ENCODE data around the gene LRFN4.

Gene LRFN4

GRCh38 chr11:66845876-66846212, 11.0 kb upstream of the LRFN4 start:
- DNase-seq: no peak

DNA sequence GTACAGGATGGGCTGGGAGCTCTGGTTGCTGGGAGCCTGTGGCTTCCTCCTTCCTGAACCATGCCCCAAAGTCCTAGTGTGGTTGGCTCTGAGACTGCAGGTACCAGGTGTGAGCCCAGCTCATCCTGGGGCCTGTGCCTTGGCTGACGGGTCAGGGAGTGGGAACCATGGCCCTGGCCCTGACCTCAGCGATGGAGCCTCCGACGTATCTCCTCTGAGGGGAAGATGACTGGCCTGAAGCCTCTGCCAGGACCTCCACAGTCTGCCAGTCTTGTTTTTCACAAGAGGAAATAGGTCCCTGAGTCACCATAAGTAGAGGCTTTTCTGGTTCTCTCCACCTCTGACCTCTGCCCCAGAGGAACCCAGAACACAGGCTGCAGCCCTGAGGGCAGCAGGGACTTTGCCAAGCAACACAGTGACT, 10.2 kb upstream of the LRFN4 start:
- no peak for DNase-seq

GRCh38 chr11:66847461-66848232, 9.2 kb upstream of the LRFN4 start:
- DNase-seq: no peak

DNA sequence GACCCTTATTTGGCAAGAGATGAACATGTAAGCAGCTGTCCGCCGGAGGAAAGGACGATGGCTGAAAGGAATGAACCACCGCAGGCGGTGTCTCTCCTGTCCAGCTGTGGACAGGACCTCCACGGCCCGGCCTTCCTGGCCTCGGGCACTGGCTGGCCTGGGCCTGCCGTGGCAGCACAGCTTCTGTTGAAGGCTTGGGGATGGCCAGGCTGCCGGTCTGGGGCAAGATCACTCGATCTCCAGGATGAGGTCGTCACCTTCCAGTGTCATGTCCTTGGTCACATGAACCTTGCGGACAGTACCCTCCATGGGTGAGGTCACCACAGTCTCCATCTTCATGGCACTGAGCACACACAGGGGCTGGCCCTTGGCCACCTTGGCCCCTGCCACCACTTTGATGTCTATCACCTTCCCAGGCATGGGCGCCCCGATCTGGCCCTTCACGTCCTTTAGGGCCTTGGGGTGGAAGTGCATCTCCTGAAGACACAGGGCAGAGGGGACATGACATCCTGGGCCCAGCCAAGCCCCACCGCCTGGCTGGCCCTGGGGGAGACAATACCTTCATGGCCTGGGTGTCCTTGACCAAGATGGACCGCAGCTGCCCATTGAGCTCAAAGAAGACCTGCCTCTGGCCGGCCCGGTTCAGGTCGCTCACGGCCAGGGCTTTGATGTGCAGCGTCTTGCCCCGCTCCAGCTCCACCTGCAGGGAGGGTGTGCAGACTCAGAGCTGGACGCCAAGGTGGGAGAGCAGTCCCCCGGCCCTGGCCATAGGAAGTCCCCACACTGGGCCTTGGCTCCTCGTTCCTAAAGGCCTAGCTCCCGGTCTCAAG, 8.0 kb upstream of the LRFN4 start:
- no peak for DNase-seq

GRCh38 chr11:66849501-66850234, 7.2 kb upstream of the LRFN4 start:
- no peak for DNase-seq

DNA sequence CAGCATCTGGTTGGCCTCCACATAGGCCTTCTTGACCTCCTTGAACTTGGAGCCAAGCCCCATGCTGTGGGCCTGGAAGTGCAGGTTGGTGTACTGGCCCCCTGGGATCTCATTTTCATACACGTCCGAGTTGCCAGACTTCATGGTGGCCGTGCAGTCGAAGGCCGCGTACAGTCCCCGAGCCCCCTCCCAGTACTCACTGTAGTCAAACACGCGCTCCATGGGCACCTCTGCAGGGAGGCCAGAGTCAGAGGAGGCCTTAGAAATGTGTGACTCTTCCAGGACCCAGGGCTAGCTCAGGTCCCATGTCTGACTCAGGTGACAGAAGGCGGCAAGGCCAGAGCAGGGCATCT, 6.7 kb upstream of the LRFN4 start:
- no peak for DNase-seq

GRCh38 chr11:66850588-66851238, 6.2 kb upstream of the LRFN4 start:
- no peak for DNase-seq

DNA sequence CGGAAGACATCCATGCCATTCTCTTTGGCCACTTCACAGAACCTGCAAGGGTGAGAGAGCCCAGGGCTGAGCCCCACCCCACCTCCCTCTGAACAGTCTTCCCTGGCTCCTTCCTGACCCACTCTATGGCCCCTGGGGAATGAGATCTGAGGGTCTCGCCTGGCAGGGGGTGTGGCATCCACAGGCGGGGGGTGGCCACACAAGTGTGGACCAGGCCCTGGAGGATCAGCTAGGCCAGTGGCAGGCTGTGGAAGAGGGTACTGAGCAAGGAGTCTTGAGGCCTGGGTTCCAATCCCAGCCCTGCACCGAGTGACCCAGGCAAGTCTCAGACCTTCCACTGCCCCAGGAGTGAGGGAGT, 5.6 kb upstream of the LRFN4 start:
- DNase-seq: no peak

- DNase-seq: no peak
These were observed 5.0 kb upstream of the LRFN4 start for GRCh38 chr11:66851698-66852465.

DNA sequence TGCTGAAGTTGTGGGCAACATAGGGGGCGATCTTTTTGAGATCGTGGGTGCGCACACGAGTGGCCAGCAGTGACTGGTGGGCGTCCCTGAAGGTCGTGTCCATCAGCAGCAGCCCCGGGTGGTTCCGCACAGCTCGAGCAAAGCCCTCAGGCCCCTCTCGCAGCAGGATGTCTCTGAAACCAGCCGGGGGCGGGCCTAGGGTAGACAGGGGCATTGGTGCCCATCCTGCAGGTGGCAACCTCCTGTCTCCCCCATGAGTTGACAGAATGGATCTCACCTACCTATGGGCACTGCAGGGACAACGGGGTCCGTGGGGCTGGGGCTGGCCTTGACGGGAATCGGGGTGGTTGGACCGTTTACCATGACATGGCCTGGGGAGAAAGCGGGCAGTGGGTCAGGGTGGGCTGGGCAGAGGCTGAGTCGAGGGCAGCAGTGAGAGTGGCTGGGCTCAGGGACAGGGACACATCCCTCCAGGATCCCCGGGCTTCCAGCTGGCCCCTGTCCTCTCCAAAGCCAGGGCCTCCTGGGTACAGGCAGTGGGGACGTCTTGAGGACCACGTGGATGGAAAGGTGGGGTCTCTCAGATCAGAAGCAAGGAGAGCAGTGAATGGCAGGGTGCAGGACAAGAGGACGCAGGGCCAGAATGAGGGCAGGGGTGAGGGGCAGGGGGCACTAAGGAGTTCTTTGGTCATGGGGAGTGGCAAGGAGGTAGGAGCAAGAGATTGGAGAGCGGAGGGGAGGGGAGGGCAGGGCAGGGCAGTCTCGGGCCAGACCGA, 4.2 kb upstream of the LRFN4 start:
- DNase-seq: no peak

- DNase-seq: no peak
These were observed 3.3 kb upstream of the LRFN4 start for GRCh38 chr11:66853242-66854229.

- DNase-seq: no peak
These were observed 2.6 kb upstream of the LRFN4 start for GRCh38 chr11:66854231-66854661.

GRCh38 chr11:66854729-66855211, 2.1 kb upstream of the LRFN4 start:
- no peak for DNase-seq

- peak; percentile 93 for DNase-seq
These were observed 1.0 kb upstream of the LRFN4 start for GRCh38 chr11:66855574-66856495.

GRCh38 chr11:66857234-66857926, 516 bp downstream of the LRFN4 start:
- no peak for DNase-seq

DNA sequence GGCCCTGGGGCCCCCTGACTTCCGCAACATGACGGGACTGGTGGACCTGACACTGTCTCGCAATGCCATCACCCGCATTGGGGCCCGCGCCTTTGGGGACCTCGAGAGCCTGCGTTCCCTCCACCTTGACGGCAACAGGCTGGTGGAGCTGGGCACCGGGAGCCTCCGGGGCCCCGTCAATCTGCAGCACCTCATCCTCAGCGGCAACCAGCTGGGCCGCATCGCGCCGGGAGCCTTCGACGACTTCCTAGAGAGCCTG, 992 bp downstream of the LRFN4 start:
- no peak for DNase-seq

GRCh38 chr11:66858186-66858938, 1.5 kb downstream of the LRFN4 start:
- no peak for DNase-seq
